ENCODE measurements around the gene MIDN.
"Not testable (repeated sequence)": the region's sequence is repeated elsewhere in the genome, so short reads cannot be mapped to it uniquely, and the experiment has no call there.

The MIDN gene

GRCh38 chr19:1295169-1296012 lies 47.0 kb downstream of the MIDN start:
- peak in 5 of 6 experiments; percentile 23 to 42 (median 31) for DNase-seq

- DNase-seq = no peak
These were observed 47.7 kb downstream of the MIDN start for GRCh38 chr19:1296078-1296477.

- no peak for DNase-seq
These were observed 48.3 kb downstream of the MIDN start for GRCh38 chr19:1296575-1297271.

GRCh38 chr19:1298235-1298634 lies 49.9 kb downstream of the MIDN start:
- DNase-seq = no peak

GRCh38 chr19:1299801-1300200 lies 51.4 kb downstream of the MIDN start:
- DNase-seq = no peak

- no peak for DNase-seq
These were observed 52.5 kb downstream of the MIDN start for GRCh38 chr19:1300744-1301490.

GRCh38 chr19:1302533-1303239 lies 54.3 kb downstream of the MIDN start:
- DNase-seq = no peak

- no peak for DNase-seq
These were observed 56.0 kb downstream of the MIDN start for GRCh38 chr19:1304197-1304924.

GRCh38 chr19:1305354-1305753 lies 57.0 kb downstream of the MIDN start:
- DNase-seq = not testable (repeated sequence)

GRCh38 chr19:1307320-1307719 lies 58.9 kb downstream of the MIDN start:
- DNase-seq = no peak

- DNase-seq = no peak
These were observed 59.4 kb downstream of the MIDN start for GRCh38 chr19:1307755-1308303.

GRCh38 chr19:1308718-1309117 lies 60.3 kb downstream of the MIDN start:
- no peak for DNase-seq

Data from stimulated activated naive CD4-positive, alpha-beta T cell (primary cell).